Gastrocnemius medialis (tissue), 4 donors: ENCODE measurements around the gene CFAP97D2. TPM values are rescaled to one million over a fixed set of nuclear protein-coding genes. Genes with fewer than 3 reads are reported as not detected.
A peak's percentile ranks its signal among the peaks of the same experiment; 100 is the strongest.

ENCODE experiments used
- ATAC-seq, 2 donors: fragments of 150-250 bp; one replicate each; pipeline ENCODE4 v1.9.1; 2016
- DNase-seq, 2 donors: peaks; one replicate each; pipeline ENCODE4 v3.0.0-alpha.2; 2019
- H3K27ac ChIP-seq, 4 donors: fragments of 200-600 bp; sonication (generic); 1 replicate in 1 of 4; 2 replicates in 3 of 4; pipeline ENCODE4 v1.5.1; 2016 to 2018; ENCODE audit warnings: mild to moderate bottlenecking in 2 of 4, moderate library complexity in 1 of 4
- H3K27me3 ChIP-seq, 3 donors: fragments of 200-600 bp; sonication (generic) in 2 of 3; 1 replicate in 1 of 3; 2 replicates in 2 of 3; pipeline versions ENCODE4 v1.5.1 to v1.6.0; 2016 to 2019; ENCODE audit warnings: mild to moderate bottlenecking in 1 of 3, moderate library complexity in 1 of 3
- H3K36me3 ChIP-seq, 2 donors: fragments of 200-600 bp; sonication (generic) in 1 of 2; one replicate each; pipeline ENCODE4 v1.5.1; 2017 to 2018
- H3K4me1 ChIP-seq, 2 donors: fragments of 200-600 bp; sonication (generic) in 1 of 2; one replicate each; pipeline ENCODE4 v1.5.1; 2016 to 2017; ENCODE audit warnings: mild to moderate bottlenecking in 2 of 2
- H3K4me3 ChIP-seq, 4 donors: fragments of 200-600 bp; sonication (generic) in 3 of 4; 1 replicate in 1 of 4; 2 replicates in 3 of 4; pipeline ENCODE4 v1.5.1; 2016 to 2019; ENCODE audit warnings: mild to moderate bottlenecking in 2 of 4
- H3K9me3 ChIP-seq, 3 donors: fragments of 200-600 bp; sonication (generic) in 2 of 3; 1 replicate in 1 of 3; 2 replicates in 2 of 3; pipeline ENCODE4 v1.5.1; 2016 to 2019
- CTCF ChIP-seq, 5 experiments: fragments of 450-650 bp in 3 of 5; fragments of 200-600 bp in 2 of 5; sonication (generic) in 2 of 5; IDR thresholded peaks in 4 of 5; conservative IDR thresholded peaks in 1 of 5; 1 replicate in 4 of 5; 2 replicates in 1 of 5; pipeline ENCODE4 v1.5.1; 2016 to 2019; ENCODE audit warnings: antibody characterized with exemption in 5 of 5, mild to moderate bottlenecking in 3 of 5, moderate library complexity in 3 of 5
- POLR2A ChIP-seq, 2 donors: fragments of 450-650 bp; IDR thresholded peaks; one replicate each; pipeline ENCODE4 v1.6.1; 2017; ENCODE audit warnings: antibody characterized with exemption in 2 of 2, mild to moderate bottlenecking in 2 of 2, moderate library complexity in 2 of 2
- in situ Hi-C, 4 donors: fragments of 200-750 bp; cut with MboI; loops; one replicate each; pipeline versions ENCODE4 v1.15.0 to v1.8.0; 2017; ENCODE audit warnings: low sequenced_read_pairs in 4 of 4
- intact Hi-C: fragments of 100-400 bp; cut with DNase I; formaldehyde crosslinking; loops from one replicate; pipeline ENCODE4 v1.15.1; 2023; ENCODE audit warnings: low total_unique reads
- total RNA-seq, 4 donors: library from RNA; depleted of rRNA; stranded (reverse); fragments of >200 nt; gene quantifications; one replicate each; pipeline versions ENCODE4 v1.1.0 to v1.2.3, GENCODE V29; 2016

Gene CFAP97D2
- total RNA-seq, 4 donors from 2014 or later, result not detected

- H3K27me3 ChIP-seq, result no peaks in the 10 kb centered on the region
- H3K27ac ChIP-seq, result no peak overlapping the region
- H3K9me3 ChIP-seq, result no peaks in the 10 kb centered on the region
- DNase-seq (no peak), ATAC-seq (no peak)
- H3K4me1 ChIP-seq, result peaks cover 4 to 10% of the 10 kb centered on the region in 2 donors
- no peaks in the 10 kb centered on the region for H3K36me3 ChIP-seq
- TF ChIP-seq CTCF (IDR thresholded peaks at IDR 0.05 in 4 of 5, conservative IDR thresholded peaks at IDR 0.05 in 1 of 5), result no peak
- no peak for TF ChIP-seq POLR2A (IDR thresholded peaks at IDR 0.05)
- intact Hi-C loops, result no loop called here
- in situ Hi-C loops, result no loop called here
- no peak overlapping the region for H3K4me3 ChIP-seq
Observed at GRCh38 chr13:114149774-114150740, 29.0 kb upstream of the CFAP97D2 start.

DNA sequence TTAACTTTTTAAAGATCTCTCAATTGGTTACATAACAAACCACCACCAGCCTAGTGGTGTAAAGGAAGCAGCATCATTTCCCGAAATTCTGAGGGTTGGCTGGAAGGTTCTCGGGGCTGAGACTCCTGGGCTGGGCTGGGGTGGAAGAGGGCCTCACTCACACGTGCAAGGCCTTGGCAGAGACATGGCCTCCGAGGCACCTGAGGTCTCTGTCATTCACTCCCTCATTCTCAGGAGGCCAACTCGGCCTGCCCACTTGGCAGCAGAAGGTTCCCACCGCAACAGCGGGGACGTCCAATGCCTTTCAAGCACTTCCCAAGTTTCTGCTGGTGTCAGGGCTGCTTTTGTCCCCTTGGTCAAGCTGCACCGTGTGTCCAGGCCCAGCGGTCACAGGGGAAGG, 28.0 kb upstream of the CFAP97D2 start:
- intact Hi-C loops, result no loop called here
- H3K27ac ChIP-seq, result no peak overlapping the region
- no peaks in the 10 kb centered on the region for H3K36me3 ChIP-seq
- in situ Hi-C loops, result no loop called here
- H3K4me1 ChIP-seq, result peaks cover 4 to 10% of the 10 kb centered on the region in 2 donors
- H3K4me3 ChIP-seq, result no peak overlapping the region
- TF ChIP-seq CTCF (IDR thresholded peaks at IDR 0.05 in 4 of 5, conservative IDR thresholded peaks at IDR 0.05 in 1 of 5) (no peak), POLR2A (IDR thresholded peaks at IDR 0.05) (no peak)
- ATAC-seq, result no peak
- no peaks in the 10 kb centered on the region for H3K9me3 ChIP-seq
- no peaks in the 10 kb centered on the region for H3K27me3 ChIP-seq
- DNase-seq, result no peak

DNA sequence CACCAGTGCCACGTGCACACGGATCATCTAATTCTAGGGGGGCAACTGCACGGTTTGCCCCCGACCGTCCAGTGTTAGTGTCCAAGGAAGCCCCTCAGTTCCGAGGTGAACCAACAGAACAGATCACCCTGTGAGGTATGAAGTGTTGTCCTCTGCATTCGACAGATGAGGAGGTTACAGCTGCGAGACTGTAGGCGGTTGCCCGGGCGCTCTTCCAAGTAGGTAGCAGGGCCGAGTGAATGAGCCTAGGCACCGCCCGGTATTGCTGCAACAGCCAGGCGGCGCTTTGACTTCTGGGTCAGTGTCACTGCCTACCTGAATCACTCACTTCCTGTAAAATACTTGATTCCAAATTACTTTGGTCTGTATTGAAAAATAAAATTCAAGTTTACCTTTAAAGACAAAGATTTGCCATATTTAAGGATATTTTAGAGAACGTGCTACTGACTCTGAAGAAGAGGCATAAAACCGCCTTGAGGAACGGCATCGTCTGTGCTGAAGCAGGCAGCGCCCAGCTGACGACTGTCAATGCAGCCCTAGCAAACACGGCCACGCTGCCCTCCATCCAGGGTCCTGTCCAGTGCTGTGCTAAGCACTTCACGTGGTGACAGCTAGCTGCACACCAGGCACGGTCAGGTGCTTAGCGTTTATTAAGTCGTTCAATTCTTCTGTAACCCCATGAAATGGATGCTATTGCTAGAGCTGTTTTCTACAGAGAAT, 27.3 kb upstream of the CFAP97D2 start:
- intact Hi-C loops (no loop called here), in situ Hi-C loops (no loop called here)
- peak in 1 of 2 donors; percentile 52 for DNase-seq
- H3K27ac ChIP-seq, result no peak overlapping the region
- no peak overlapping the region for H3K4me3 ChIP-seq
- no peaks in the 10 kb centered on the region for H3K27me3 ChIP-seq
- H3K36me3 ChIP-seq, result no peaks in the 10 kb centered on the region
- ATAC-seq, result peak; percentile 66 to 69
- H3K4me1 ChIP-seq, result peaks cover 4 to 10% of the 10 kb centered on the region in 2 donors
- H3K9me3 ChIP-seq, result no peaks in the 10 kb centered on the region
- TF ChIP-seq CTCF (IDR thresholded peaks at IDR 0.05 in 4 of 5, conservative IDR thresholded peaks at IDR 0.05 in 1 of 5) (peak in 2 of 5 experiments; percentile 19 to 33), POLR2A (IDR thresholded peaks at IDR 0.05) (no peak)

DNA sequence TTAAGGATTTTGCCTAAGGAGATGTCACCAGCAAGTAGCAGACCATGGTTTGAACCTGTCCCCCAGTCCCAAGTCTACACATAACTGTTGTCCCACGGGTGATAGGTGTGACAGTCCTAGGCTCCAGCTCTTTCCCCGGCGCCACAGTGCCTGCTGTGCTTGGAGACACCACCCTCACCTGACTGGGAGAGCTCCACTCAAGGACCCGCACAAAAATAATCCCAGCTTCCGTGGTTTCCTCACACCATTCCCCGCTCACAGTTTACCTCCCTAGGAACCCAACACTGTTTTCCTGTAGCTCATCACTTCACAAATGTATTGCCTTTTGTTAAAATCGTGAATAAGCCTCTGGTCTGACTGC, 26.8 kb upstream of the CFAP97D2 start:
- no peak for ATAC-seq

More for the DNA sequence above, 26.8 kb upstream of the CFAP97D2 start:
- no peaks in the 10 kb centered on the region for H3K27me3 ChIP-seq
- no peak overlapping the region for H3K27ac ChIP-seq
- no peaks in the 10 kb centered on the region for H3K36me3 ChIP-seq
- H3K9me3 ChIP-seq, result no peaks in the 10 kb centered on the region
- DNase-seq, result no peak
- intact Hi-C loops (no loop called here), in situ Hi-C loops (no loop called here)
- peaks cover 4 to 10% of the 10 kb centered on the region in 2 donors for H3K4me1 ChIP-seq
- H3K4me3 ChIP-seq, result no peak overlapping the region
- TF ChIP-seq POLR2A (IDR thresholded peaks at IDR 0.05) (no peak), CTCF (IDR thresholded peaks at IDR 0.05 in 4 of 5, conservative IDR thresholded peaks at IDR 0.05 in 1 of 5) (no peak)
